Tibial artery (tissue), 4 donors: ENCODE results near the gene IL17RC.
"Not testable (repeated sequence)": the region's sequence is repeated elsewhere in the genome, so short reads cannot be mapped to it uniquely, and the experiment has no call there.

ENCODE experiments used
- DNase-seq, 2 donors: peaks; one replicate each; pipeline ENCODE4 v3.0.0-alpha.2; 2019
- H3K27ac ChIP-seq, 2 donors: fragments of 200-600 bp; sonication (generic) in 1 of 2; 1 replicate in 1 of 2; 2 replicates in 1 of 2; pipeline ENCODE4 v1.5.1; 2018 to 2019; ENCODE audit warnings: mild to moderate bottlenecking in 1 of 2
- H3K27me3 ChIP-seq, 2 donors: fragments of 200-600 bp; sonication (generic) in 1 of 2; one replicate each; pipeline versions ENCODE4 v1.5.1 to v1.6.0; 2016 to 2019
- H3K36me3 ChIP-seq, 3 donors: fragments of 200-600 bp; sonication (generic) in 2 of 3; one replicate each; pipeline ENCODE4 v1.5.1; 2016 to 2019; ENCODE audit warnings: mild to moderate bottlenecking in 2 of 3
- H3K4me1 ChIP-seq, 4 donors: fragments of 200-600 bp; sonication (generic) in 2 of 4; 1 replicate in 3 of 4; 2 replicates in 1 of 4; pipeline ENCODE4 v1.5.1; 2016 to 2019
- H3K4me3 ChIP-seq, 2 donors: fragments of 200-600 bp; sonication (generic) in 1 of 2; 1 replicate in 1 of 2; 2 replicates in 1 of 2; pipeline ENCODE4 v1.5.1; 2018 to 2019; ENCODE audit warnings: mild to moderate bottlenecking in 2 of 2
- H3K9me3 ChIP-seq, 3 donors: fragments of 200-600 bp; sonication (generic) in 1 of 3; one replicate each; pipeline ENCODE4 v1.5.1; 2016 to 2019
- CTCF ChIP-seq, 2 experiments: fragments of 200-600 bp in 1 of 2; fragments of 450-650 bp in 1 of 2; IDR thresholded peaks; one replicate each; pipeline ENCODE4 v1.5.1; 2017 to 2019; ENCODE audit warnings: antibody characterized with exemption in 2 of 2, mild to moderate bottlenecking in 1 of 2, moderate library complexity in 1 of 2
- intact Hi-C: fragments of 100-400 bp; cut with DNase I; formaldehyde crosslinking; loops from one replicate; pipeline ENCODE4 v1.15.0; 2023; ENCODE audit warnings: low total_unique reads

Gene IL17RC

DNA sequence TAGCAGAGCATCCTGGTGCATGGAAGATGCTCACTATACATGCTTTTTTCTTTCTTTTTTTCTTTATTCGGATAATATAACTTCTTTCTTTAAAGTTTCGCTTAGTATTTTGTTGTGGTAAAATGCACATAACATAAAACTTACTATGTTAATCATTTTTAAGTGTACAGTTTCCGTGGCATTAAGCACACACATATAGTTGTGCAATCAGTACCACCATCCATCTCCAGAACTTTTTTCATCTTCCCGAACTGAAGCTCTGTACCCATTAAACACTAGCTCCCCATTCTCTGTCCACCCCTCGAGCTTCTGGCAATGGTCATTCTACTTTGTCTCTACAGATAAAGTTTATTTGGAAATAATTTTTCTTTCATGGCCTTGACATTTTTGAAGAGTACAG is 27.5 kb upstream of the IL17RC start:
- DNase-seq: no peak
- H3K4me1 ChIP-seq: peaks cover 0 to 28% (median 21%) of the 10 kb centered on the region in 4 donors
- intact Hi-C loops: no loop called here
- H3K27ac ChIP-seq: peak overlapping the region in 1 of 2 donors; percentile 92
- no peaks in the 10 kb centered on the region for H3K27me3 ChIP-seq
- no peak overlapping the region for H3K4me3 ChIP-seq
- H3K36me3 ChIP-seq: peaks cover 12 to 15% (median 14%) of the 10 kb centered on the region in 3 donors
- no peak for TF ChIP-seq CTCF (IDR thresholded peaks at IDR 0.05)
- H3K9me3 ChIP-seq: no peaks in the 10 kb centered on the region

DNA sequence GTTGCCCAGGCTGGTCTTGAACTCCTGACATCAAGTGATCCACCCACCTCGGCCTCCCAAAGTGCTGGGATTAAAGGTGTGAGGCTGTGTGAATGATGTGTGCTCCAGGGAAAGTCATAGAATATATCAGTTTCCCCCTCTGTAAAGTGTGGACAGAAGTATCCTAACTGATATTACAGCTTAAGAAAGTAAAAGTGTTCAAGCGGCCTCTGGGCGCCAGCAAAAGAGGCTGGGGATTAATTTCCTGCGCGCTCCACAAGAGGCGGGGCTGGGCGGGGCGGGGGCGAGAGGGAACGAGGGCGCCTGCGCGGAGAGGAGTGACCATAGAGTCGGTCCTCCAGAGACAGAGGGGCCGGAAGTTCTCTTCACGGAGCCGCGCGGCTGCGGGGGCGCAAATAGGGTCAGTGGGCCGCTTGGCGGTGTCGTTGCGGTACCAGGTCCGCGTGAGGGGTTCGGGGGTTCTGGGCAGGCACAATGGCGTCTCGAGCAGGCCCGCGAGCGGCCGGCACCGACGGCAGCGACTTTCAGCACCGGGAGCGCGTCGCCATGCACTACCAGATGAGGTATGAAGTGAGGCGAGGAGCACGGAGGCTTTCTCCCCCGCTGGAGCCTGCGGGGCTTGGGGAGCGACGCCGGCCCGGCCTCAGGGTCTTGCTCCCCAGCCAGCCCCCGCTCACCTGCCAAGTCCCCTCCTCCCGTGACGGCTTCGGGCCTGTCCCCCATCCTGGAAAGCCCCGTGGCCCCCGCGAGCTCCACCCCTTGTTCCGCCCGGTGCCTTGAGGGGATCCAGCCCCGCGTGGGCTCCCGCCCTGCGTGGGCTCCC is 26.4 kb upstream of the IL17RC start, which contains the start of gene JAGN1:
JAGN1 (plus strand) TSS at position 362 of the 823 bp plus-strand sequence; CDS start at position 475, 113 bp downstream.
- Histone ChIP-seq H3K4me3 (peak within 1 kb of the TSS; percentile 84 to 95), H3K4me1 (peaks cover 0 to 28% (median 21%) of the 10 kb centered on the region in 4 donors), H3K36me3 (peaks cover 12 to 19% (median 14%) of the 10 kb centered on the region in 3 donors), H3K9me3 (no peaks in the 10 kb centered on the region), H3K27ac (peak within 1 kb of the TSS; percentile 92 to 98), H3K27me3 (no peaks in the 10 kb centered on the region)
- peak; percentile 84 to 93 for DNase-seq
- TF ChIP-seq CTCF (IDR thresholded peaks at IDR 0.05): peak in 1 of 2 experiments; percentile 7
- intact Hi-C loops: loop anchor here (2.0 kb wide), 1 partner anchor 24 kb away; no protein-coding TSS in a partner anchor

DNA sequence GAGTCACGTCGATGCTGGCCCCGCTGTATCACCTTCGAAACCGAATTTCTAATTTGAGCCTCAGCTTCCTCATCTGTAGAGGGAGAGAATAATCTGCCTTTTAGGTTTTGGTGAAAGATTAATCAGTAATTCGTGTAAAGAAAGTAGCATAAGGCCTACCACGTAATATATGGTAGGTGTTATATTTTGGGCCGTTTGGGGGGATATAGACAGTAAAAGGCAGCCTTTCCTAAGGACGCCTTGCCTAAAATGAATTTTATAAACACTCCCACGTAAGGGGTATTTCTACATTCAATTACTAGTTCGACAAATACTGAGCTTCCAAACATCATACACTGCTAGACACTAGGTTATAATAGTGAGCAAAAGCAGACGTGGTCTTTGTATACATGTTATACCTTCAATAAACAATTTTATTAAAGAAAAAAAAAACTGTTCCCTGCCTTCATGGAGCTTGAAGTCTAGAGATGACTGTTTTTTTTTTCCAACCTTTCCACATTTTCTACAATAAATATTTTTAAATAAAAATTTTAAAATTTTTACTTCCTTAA is 25.8 kb upstream of the IL17RC start:
- Histone ChIP-seq H3K36me3 (peaks cover 12 to 19% (median 14%) of the 10 kb centered on the region in 3 donors), H3K27ac (peak overlapping the region; percentile 92 to 98), H3K27me3 (no peaks in the 10 kb centered on the region), H3K4me1 (peaks cover 0 to 28% (median 21%) of the 10 kb centered on the region in 4 donors), H3K9me3 (no peaks in the 10 kb centered on the region), H3K4me3 (peak overlapping the region; percentile 84 to 95)
- no peak for DNase-seq
- intact Hi-C loops: loop anchor here (2.0 kb wide), 1 partner anchor 24 kb away; no protein-coding TSS in a partner anchor
- no peak for TF ChIP-seq CTCF (IDR thresholded peaks at IDR 0.05)

- DNase-seq: no peak
- Histone ChIP-seq H3K9me3 (no peaks in the 10 kb centered on the region), H3K36me3 (peaks cover 12 to 19% (median 14%) of the 10 kb centered on the region in 3 donors), H3K4me1 (peaks cover 0 to 28% (median 26%) of the 10 kb centered on the region in 4 donors), H3K27me3 (no peaks in the 10 kb centered on the region), H3K4me3 (no peak overlapping the region), H3K27ac (peak overlapping the region; percentile 33)
- TF ChIP-seq CTCF (IDR thresholded peaks at IDR 0.05): no peak
- intact Hi-C loops: no loop called here
These were observed 23.2 kb upstream of the IL17RC start for GRCh38 chr3:9893739-9894138.

- H3K4me3 ChIP-seq, intact Hi-C loops, H3K27me3 ChIP-seq, H3K27ac ChIP-seq, H3K9me3 ChIP-seq, DNase-seq: not testable (repeated sequence)
- H3K4me1 ChIP-seq: peaks cover 0 to 27% (median 23%) of the 10 kb centered on the region in 4 donors
- H3K36me3 ChIP-seq: peaks cover 12 to 19% (median 14%) of the 10 kb centered on the region in 3 donors
These were observed 21.2 kb upstream of the IL17RC start for GRCh38 chr3:9895715-9896114.

DNA sequence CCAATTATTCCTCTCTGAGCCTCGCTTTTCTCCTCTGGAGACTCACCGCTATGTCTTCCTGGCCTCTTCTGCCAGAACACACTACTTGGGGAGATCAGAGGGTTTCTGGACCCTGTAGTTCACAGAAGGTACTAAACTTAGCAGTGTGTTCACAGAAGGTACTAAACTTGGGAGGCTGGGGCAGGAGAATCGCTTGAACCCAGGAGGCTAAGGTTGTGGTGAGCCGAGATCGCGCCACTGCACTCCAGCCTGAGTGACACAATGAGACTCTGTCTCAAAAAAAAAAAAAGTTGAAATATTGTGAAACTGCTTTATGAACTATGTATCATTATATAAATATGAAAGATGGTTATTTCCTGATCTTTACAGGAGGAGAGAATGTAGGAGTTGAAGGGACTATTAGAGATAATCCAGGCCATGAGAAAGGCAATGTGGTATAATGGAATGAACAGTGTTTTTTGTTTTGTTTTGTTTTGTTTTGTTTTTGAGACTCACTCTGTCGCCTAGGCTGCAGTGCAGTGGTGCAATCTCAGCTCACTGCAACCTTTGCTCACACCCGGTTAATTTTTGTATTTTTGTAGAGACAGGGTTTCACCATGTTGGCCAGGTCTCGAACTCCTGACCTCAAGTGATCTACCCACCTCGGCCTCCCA is 20.0 kb upstream of the IL17RC start:
- DNase-seq, intact Hi-C loops, H3K9me3 ChIP-seq, H3K4me3 ChIP-seq, H3K27ac ChIP-seq, H3K27me3 ChIP-seq: not testable (repeated sequence)
- H3K4me1 ChIP-seq: peaks cover 0 to 19% (median 16%) of the 10 kb centered on the region in 4 donors
- peaks cover 12 to 19% (median 14%) of the 10 kb centered on the region in 3 donors for H3K36me3 ChIP-seq
